Transverse colon (tissue), 4 donors: Measurements from ENCODE around the gene SQSTM1. TPM values are rescaled to one million over a fixed set of nuclear protein-coding genes. Genes with fewer than 3 reads are reported as not detected.

Experiments used
- DNase-seq: peaks from one replicate; pipeline ENCODE4 v3.0.0-alpha.2; 2019
- H3K27ac ChIP-seq, 4 donors: fragments of 200-600 bp; sonication (generic); 2 replicates each; pipeline ENCODE4 v1.5.1; 2016 to 2018; ENCODE audit warnings: inconsistent platforms in 4 of 4
- H3K27me3 ChIP-seq: fragments of 200-600 bp; sonication (generic); 2 replicates; pipeline ENCODE4 v1.5.1; 2017; ENCODE audit warnings: inconsistent platforms
- H3K36me3 ChIP-seq, 4 donors: fragments of 200-600 bp; sonication (generic); 2 replicates each; pipeline ENCODE4 v1.5.1; 2017 to 2019; ENCODE audit warnings: inconsistent platforms in 4 of 4
- H3K4me1 ChIP-seq, 4 donors: fragments of 200-600 bp; sonication (generic); 2 replicates each; pipeline ENCODE4 v1.5.1; 2017 to 2020; ENCODE audit warnings: inconsistent platforms in 4 of 4
- H3K4me3 ChIP-seq, 4 donors: fragments of 200-600 bp; sonication (generic); 1 replicate in 1 of 4; 2 replicates in 3 of 4; pipeline versions ENCODE4 v1.5.1 to v1.6.1; 2017 to 2019; ENCODE audit warnings: inconsistent platforms in 4 of 4
- H3K9me3 ChIP-seq, 2 donors: fragments of 200-600 bp; sonication (generic); 2 replicates each; pipeline ENCODE4 v1.5.1; 2017 to 2019; ENCODE audit warnings: inconsistent platforms in 2 of 2
- CTCF ChIP-seq, 5 experiments: fragments of 200-600 bp in 3 of 5; fragments of 450-650 bp in 2 of 5; sonication (generic) in 3 of 5; IDR thresholded peaks; 1 replicate in 2 of 5; 2 replicates in 3 of 5; pipeline ENCODE4 v1.5.1; 2016 to 2017; ENCODE audit warnings: antibody characterized with exemption in 5 of 5, inconsistent platforms in 3 of 5, mild to moderate bottlenecking in 2 of 5, moderate library complexity in 1 of 5
- EP300 ChIP-seq: sonication (generic); formaldehyde crosslinking; IDR thresholded peaks from one replicate; pipeline ENCODE4 v1.6.1; 2017; ENCODE audit warnings: antibody characterized with exemption, low read depth
- POLR2A ChIP-seq: fragments of 450-650 bp; IDR thresholded peaks from one replicate; pipeline ENCODE4 v1.6.1; 2016; ENCODE audit warnings: antibody characterized with exemption, mild to moderate bottlenecking, moderate library complexity
- POLR2AphosphoS5 ChIP-seq, 3 donors: sonication (generic); formaldehyde crosslinking; IDR thresholded peaks; one replicate each; pipeline ENCODE4 v1.6.1; 2016; ENCODE audit warnings: antibody characterized with exemption in 3 of 3
- WGBS, 2 donors: methylation state at CpG; one replicate each; pipeline ENCODE4 v1.1.5; 2018; ENCODE audit warnings: low coverage in 1 of 2; 5-methylcytosine and 5-hydroxymethylcytosine counted together
- in situ Hi-C, 4 donors: fragments of 200-750 bp; cut with MboI; loops; one replicate each; pipeline versions ENCODE4 v1.15.0 to v1.15.1; 2017; ENCODE audit warnings: low sequenced_read_pairs in 3 of 4, low pct_ligation_motif_present in 1 of 4, low pct_unique_long_range_greater_than_20kb in 1 of 4
- intact Hi-C: fragments of 100-400 bp; cut with DNase I; formaldehyde crosslinking; loops from one replicate; pipeline ENCODE4 v1.15.1; 2023; ENCODE audit warnings: low total_unique reads
- total RNA-seq, 4 donors: library from RNA; depleted of rRNA; stranded (reverse); fragments of >200 nt; gene quantifications; one replicate each; pipeline ENCODE4 v1.1.0, GENCODE V29; 2016

SQSTM1 gene
- total RNA-seq, 4 donors from 2014 or later: 250 to 620 (median 432) TPM

GRCh38 chr5:179827680-179828079 is 7.0 kb downstream of the SQSTM1 start:
- peaks cover 0 to 70% (median 35%) of the 10 kb centered on the region in 4 donors for H3K36me3 ChIP-seq
- H3K4me1 ChIP-seq: peaks cover 29 to 55% (median 52%) of the 10 kb centered on the region in 4 donors

GRCh38 chr5:179828756-179829421 is 8.2 kb downstream of the SQSTM1 start:
- TF ChIP-seq EP300 (no peak), POLR2AphosphoS5 (IDR thresholded peaks at IDR 0.05) (no peak), CTCF (IDR thresholded peaks at IDR 0.05) (no peak)
- WGBS, 2 donors: 93 to 100% methylated on average over 1 to 3 of the region's 3 CpGs
- no peak for DNase-seq

More at GRCh38 chr5:179827680-179828079, 7.0 kb downstream of the SQSTM1 start:
- H3K27me3 ChIP-seq: no peaks in the 10 kb centered on the region
- H3K27ac ChIP-seq: peak overlapping the region; percentile 76 to 85 (median 80)
- no peaks in the 10 kb centered on the region for H3K9me3 ChIP-seq
- intact Hi-C loops: no loop called here
- in situ Hi-C loops: no loop called here
- H3K4me3 ChIP-seq: peak overlapping the region in 1 of 4 donors; percentile 5
- peak; percentile 79 for DNase-seq
- TF ChIP-seq POLR2AphosphoS5 (IDR thresholded peaks at IDR 0.05): peak; percentile 9 to 61 (median 45)
- peak in 1 of 5 experiments; percentile 39 for TF ChIP-seq CTCF (IDR thresholded peaks at IDR 0.05)
- no peak for TF ChIP-seq EP300
- TF ChIP-seq POLR2A: peak; percentile 41
- WGBS, 2 donors: 23 to 28% methylated on average over 6 to 9 of the region's 9 CpGs

GRCh38 chr5:179829732-179830435 is 9.2 kb downstream of the SQSTM1 start:
- in situ Hi-C loops: no loop called here
- TF ChIP-seq CTCF (IDR thresholded peaks at IDR 0.05): no peak
- TF ChIP-seq POLR2AphosphoS5 (IDR thresholded peaks at IDR 0.05): peak in 1 of 3 donors; percentile 15
- intact Hi-C loops: no loop called here
- no peaks in the 10 kb centered on the region for H3K9me3 ChIP-seq
- H3K36me3 ChIP-seq: peaks cover 0 to 74% (median 36%) of the 10 kb centered on the region in 4 donors
- 88 to 89% methylated on average over 4 to 7 of the region's 7 CpGs for WGBS, 2 donors
- DNase-seq: no peak
- H3K27ac ChIP-seq: no peak overlapping the region
- H3K4me3 ChIP-seq: no peak overlapping the region
- peaks cover 14 to 33% (median 31%) of the 10 kb centered on the region in 4 donors for H3K4me1 ChIP-seq
- H3K27me3 ChIP-seq: no peaks in the 10 kb centered on the region

More at GRCh38 chr5:179828756-179829421, 8.2 kb downstream of the SQSTM1 start:
- Histone ChIP-seq H3K4me1 (peaks cover 21 to 43% (median 41%) of the 10 kb centered on the region in 4 donors), H3K9me3 (no peaks in the 10 kb centered on the region), H3K4me3 (no peak overlapping the region), H3K27ac (peak overlapping the region in 1 of 4 donors; percentile 25), H3K27me3 (no peaks in the 10 kb centered on the region), H3K36me3 (peaks cover 0 to 77% (median 39%) of the 10 kb centered on the region in 4 donors)
- in situ Hi-C loops: no loop called here
- intact Hi-C loops: no loop called here

- H3K27ac ChIP-seq: no peak overlapping the region
- H3K36me3 ChIP-seq: peaks cover 0 to 69% (median 35%) of the 10 kb centered on the region in 4 donors
- no peak overlapping the region for H3K4me3 ChIP-seq
- no peaks in the 10 kb centered on the region for H3K27me3 ChIP-seq
- TF ChIP-seq POLR2A: no peak
- TF ChIP-seq CTCF (IDR thresholded peaks at IDR 0.05): no peak
- TF ChIP-seq EP300: no peak
- TF ChIP-seq POLR2AphosphoS5 (IDR thresholded peaks at IDR 0.05): no peak
- intact Hi-C loops: no loop called here
- H3K4me1 ChIP-seq: peaks cover 10 to 23% (median 21%) of the 10 kb centered on the region in 4 donors
- 92 to 95% methylated on average over 5 to 7 of the region's 7 CpGs for WGBS, 2 donors
- in situ Hi-C loops: no loop called here
- no peaks in the 10 kb centered on the region for H3K9me3 ChIP-seq
- no peak for DNase-seq
Observed at GRCh38 chr5:179830818-179831468, 10.2 kb downstream of the SQSTM1 start.
